Osteocyte (in vitro differentiated cells): ENCODE results near the gene AP3B1. TPM values are rescaled to one million over a fixed set of nuclear protein-coding genes. Genes with fewer than 3 reads are reported as not detected.

Source experiments
- DNase-seq: peaks from one replicate; pipeline ENCODE4 v3.0.0; 2021; ENCODE audit warnings: mixed read lengths; ENCODE audit not compliant: unreplicated experiment; ENCODE audit errors: extremely low spot score
- H3K27ac Mint-ChIP-seq: one replicate; pipeline ENCODE4 v1.8.0; 2021; ENCODE audit warnings: mild to moderate bottlenecking, mixed read lengths; ENCODE audit not compliant: unreplicated experiment
- H3K27me3 Mint-ChIP-seq: one replicate; pipeline ENCODE4 v1.8.0; 2021; ENCODE audit warnings: mixed read lengths; ENCODE audit not compliant: unreplicated experiment
- H3K36me3 Mint-ChIP-seq: one replicate; pipeline ENCODE4 v1.8.0; 2021; ENCODE audit warnings: mixed read lengths; ENCODE audit not compliant: unreplicated experiment
- H3K4me1 Mint-ChIP-seq: one replicate; pipeline ENCODE4 v1.8.0; 2021; ENCODE audit warnings: mixed read lengths; ENCODE audit not compliant: unreplicated experiment
- H3K4me3 Mint-ChIP-seq: one replicate; pipeline ENCODE4 v1.8.0; 2021; ENCODE audit warnings: mild to moderate bottlenecking, moderate library complexity, mixed read lengths; ENCODE audit not compliant: unreplicated experiment
- H3K9me3 Mint-ChIP-seq: one replicate; pipeline ENCODE4 v1.8.0; 2021; ENCODE audit warnings: mixed read lengths; ENCODE audit not compliant: unreplicated experiment
- long read RNA-seq: library from polyadenylated mRNA; unstranded; transcript quantifications from one replicate; pipeline ENCODE4 v2.0.0, GENCODE V29; 2021
- total RNA-seq: library from RNA; stranded (reverse); gene quantifications from 2 replicates; pipeline ENCODE4 v1.2.1, GENCODE V29; 2021
- TF ChIP-seq, protein P1 (sequence below): fragments of 200-600 bp; sonication (generic); IDR thresholded peaks from 2 replicates; pipeline ENCODE4 v1.5.0; 2021; ENCODE audit warnings: antibody characterized with exemption, mild to moderate bottlenecking, moderate library complexity

The AP3B1 gene, protein sequence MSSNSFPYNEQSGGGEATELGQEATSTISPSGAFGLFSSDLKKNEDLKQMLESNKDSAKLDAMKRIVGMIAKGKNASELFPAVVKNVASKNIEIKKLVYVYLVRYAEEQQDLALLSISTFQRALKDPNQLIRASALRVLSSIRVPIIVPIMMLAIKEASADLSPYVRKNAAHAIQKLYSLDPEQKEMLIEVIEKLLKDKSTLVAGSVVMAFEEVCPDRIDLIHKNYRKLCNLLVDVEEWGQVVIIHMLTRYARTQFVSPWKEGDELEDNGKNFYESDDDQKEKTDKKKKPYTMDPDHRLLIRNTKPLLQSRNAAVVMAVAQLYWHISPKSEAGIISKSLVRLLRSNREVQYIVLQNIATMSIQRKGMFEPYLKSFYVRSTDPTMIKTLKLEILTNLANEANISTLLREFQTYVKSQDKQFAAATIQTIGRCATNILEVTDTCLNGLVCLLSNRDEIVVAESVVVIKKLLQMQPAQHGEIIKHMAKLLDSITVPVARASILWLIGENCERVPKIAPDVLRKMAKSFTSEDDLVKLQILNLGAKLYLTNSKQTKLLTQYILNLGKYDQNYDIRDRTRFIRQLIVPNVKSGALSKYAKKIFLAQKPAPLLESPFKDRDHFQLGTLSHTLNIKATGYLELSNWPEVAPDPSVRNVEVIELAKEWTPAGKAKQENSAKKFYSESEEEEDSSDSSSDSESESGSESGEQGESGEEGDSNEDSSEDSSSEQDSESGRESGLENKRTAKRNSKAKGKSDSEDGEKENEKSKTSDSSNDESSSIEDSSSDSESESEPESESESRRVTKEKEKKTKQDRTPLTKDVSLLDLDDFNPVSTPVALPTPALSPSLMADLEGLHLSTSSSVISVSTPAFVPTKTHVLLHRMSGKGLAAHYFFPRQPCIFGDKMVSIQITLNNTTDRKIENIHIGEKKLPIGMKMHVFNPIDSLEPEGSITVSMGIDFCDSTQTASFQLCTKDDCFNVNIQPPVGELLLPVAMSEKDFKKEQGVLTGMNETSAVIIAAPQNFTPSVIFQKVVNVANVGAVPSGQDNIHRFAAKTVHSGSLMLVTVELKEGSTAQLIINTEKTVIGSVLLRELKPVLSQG
- 55.2 and 57.0 TPM in 2 replicates for total RNA-seq
- long read RNA-seq, full-length matches to known transcripts = 125 of 370 reads
- long read RNA-seq, partial matches to known transcripts = 209 of 370 reads
- long read RNA-seq, other reads (novel, unspliced or antisense) = 36 of 370 reads

DNA sequence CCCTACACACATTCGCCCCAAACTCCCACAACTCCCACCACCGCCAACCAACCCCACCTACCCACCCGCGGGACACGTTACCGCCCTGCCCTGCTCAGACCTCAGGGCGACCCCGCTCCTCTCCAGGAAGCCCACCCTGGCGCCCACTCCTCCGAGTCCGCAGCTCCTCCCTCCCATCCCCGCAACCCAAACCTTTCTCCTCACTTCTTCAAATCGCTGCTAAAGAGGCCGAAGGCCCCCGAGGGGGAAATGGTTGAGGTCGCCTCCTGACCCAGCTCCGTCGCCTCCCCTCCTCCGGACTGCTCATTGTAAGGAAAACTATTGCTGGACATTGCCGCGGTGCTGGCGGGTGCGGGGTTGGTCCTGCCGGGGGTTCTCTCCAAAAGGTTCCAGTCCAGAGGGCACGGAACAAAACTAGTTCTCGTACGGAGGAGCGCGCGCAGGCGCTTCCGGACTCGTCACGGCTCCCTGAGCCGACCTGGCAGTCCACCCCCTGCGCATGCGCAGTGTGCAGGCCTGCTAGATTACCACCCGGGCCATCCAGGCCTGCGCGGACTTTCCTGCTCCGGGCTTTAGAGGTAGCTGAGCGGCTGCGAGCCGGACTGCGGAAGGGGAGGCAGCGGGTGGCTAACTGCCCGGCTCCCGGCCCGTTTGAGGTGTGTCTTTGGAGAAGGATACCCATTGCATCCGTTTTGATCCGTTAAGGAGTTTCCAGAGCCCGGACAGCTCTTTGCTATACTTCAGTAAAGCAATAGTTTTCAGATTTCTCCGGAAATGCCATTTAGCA lies at the start of gene AP3B1:
Gene AP3B1 (minus strand): TSS at position 451 of the 787 bp plus-strand sequence. CDS start 119 bp downstream, at position 332.
- H3K27me3 Mint-ChIP-seq = no peaks in the 10 kb centered on the region

DNA sequence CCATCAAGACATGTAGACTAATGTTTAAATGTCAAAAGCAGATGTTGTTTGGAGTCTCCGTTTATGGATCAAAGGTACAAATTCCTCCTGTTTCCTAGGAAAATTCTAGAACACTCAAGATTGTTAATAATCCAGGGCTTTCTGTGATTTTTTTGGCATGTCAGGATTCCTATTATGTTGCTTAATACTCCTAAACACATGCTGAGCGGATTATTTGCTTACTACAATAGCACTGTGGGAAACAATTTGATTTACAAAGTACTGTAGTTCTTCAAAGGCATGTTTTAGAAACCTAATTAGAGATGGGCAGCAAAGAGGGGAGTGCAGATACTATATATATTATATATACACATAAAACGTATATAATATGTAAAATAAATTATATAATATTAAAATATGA lies 46.9 kb upstream of the AP3B1 start:
- Mint-ChIP-seq H3K9me3 (peaks cover 15% of the 10 kb centered on the region), H3K27me3 (no peaks in the 10 kb centered on the region), H3K4me1 (peaks cover 5% of the 10 kb centered on the region), H3K27ac (no peak overlapping the region), H3K36me3 (peaks cover 5% of the 10 kb centered on the region), H3K4me3 (no peak overlapping the region)
- DNase-seq = no peak
- TF ChIP-seq, protein P1, sequence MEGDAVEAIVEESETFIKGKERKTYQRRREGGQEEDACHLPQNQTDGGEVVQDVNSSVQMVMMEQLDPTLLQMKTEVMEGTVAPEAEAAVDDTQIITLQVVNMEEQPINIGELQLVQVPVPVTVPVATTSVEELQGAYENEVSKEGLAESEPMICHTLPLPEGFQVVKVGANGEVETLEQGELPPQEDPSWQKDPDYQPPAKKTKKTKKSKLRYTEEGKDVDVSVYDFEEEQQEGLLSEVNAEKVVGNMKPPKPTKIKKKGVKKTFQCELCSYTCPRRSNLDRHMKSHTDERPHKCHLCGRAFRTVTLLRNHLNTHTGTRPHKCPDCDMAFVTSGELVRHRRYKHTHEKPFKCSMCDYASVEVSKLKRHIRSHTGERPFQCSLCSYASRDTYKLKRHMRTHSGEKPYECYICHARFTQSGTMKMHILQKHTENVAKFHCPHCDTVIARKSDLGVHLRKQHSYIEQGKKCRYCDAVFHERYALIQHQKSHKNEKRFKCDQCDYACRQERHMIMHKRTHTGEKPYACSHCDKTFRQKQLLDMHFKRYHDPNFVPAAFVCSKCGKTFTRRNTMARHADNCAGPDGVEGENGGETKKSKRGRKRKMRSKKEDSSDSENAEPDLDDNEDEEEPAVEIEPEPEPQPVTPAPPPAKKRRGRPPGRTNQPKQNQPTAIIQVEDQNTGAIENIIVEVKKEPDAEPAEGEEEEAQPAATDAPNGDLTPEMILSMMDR = no peak

More for the DNA sequence above, at the start of gene AP3B1:
- H3K4me1 Mint-ChIP-seq = peaks cover 40% of the 10 kb centered on the region
- TF ChIP-seq, protein P1 = no peak
- peak; percentile 100 for DNase-seq
- H3K27ac Mint-ChIP-seq = peak within 1 kb of the TSS; percentile 99
- peaks cover 3% of the 10 kb centered on the region for H3K36me3 Mint-ChIP-seq
- peak within 1 kb of the TSS; percentile 99 for H3K4me3 Mint-ChIP-seq
- H3K9me3 Mint-ChIP-seq = no peaks in the 10 kb centered on the region

DNA sequence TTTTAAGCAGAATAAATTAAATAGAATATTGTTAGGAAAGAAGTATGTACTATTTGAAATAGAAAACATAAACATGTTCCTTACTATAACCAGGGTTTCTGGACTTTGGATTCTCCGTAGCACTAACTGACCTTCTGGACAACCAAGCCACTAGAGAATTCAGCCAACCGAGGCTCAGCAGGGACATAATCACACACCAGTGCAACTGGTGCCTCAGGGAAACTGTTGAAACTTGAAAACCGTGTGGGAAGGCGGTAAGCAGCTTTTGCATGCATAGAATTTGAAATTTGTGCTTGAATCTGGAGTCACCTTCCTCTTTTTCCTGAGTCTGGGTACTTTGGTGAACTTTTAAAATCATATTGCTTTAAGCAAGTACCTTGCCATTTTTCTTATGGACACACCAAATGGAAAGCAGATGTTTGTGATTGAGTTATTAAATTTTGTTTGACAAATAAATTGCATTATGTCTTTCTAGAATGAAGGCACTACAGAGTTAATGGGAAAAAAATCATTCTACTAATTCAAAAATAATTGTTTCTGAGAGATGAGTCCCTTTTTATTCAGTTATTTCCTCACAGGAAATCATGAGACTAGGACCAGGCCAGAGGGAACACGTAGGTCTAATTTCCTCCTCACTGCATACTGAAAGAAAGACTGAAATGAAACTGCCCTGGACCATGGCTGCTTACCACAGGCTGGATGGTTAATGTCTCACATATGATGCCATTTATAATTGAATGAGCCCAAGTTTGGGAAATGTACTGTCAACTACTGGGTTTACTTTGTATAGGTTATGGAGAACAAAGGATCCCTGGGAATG lies 45.3 kb upstream of the AP3B1 start:
- TF ChIP-seq, protein P1 = no peak
- Mint-ChIP-seq H3K27ac (no peak overlapping the region), H3K36me3 (peaks cover 5% of the 10 kb centered on the region), H3K4me1 (no peaks in the 10 kb centered on the region), H3K4me3 (no peak overlapping the region), H3K27me3 (no peaks in the 10 kb centered on the region), H3K9me3 (peaks cover 15% of the 10 kb centered on the region)
- DNase-seq = no peak

DNA sequence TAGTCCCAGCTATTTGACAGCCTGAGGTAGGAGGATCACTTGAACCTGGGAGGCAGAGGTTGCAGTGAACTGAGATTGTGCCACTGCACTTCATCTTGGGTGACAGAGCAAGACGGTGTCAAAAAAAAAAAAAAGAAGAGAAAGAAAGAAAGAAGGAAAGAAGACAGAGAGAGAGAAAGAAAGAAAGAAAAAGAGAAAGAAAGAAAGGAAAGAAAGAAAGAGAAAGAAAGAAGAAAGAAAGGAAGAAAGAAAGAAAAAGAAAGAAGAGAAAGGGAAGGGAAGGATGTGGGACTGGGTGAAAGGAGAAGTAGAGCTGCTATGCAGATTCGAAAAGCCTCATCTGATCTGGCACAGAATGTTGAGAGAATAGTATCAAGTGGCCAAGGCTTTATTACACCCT lies 42.2 kb upstream of the AP3B1 start:
- peaks cover 5% of the 10 kb centered on the region for H3K36me3 Mint-ChIP-seq

More for the DNA sequence above, 42.2 kb upstream of the AP3B1 start:
- Mint-ChIP-seq H3K27me3 (no peaks in the 10 kb centered on the region), H3K4me1 (no peaks in the 10 kb centered on the region), H3K4me3 (no peak overlapping the region), H3K27ac (no peak overlapping the region), H3K9me3 (peaks cover 15% of the 10 kb centered on the region)
- TF ChIP-seq, protein P1 = no peak
- DNase-seq = no peak
